K562 (cell line): ENCODE results near the gene CAMSAP2. TPM values are rescaled to one million over a fixed set of nuclear protein-coding genes. Genes with fewer than 3 reads are reported as not detected.

Experiments used
- ATAC-seq: fragments of 200-7000 bp; cut with Tn5 transposase; 3 replicates; pipeline ENCODE4 v1.9.1; 2020; ENCODE audit warnings: moderate library complexity
- BruUV-seq: library from RNA; stranded (reverse); fragments of 400-500 nt; replicated peaks from 2 replicates; lab custom pipeline; 2021; lab: Mats Ljungman, UMichigan
- CTCF ChIA-PET: fragments of 300-600 bp; formaldehyde crosslinking; extraction: SDS; loops from one replicate; lab custom pipeline; 2021; ENCODE audit warnings: low intra/inter-chr PET ratio; lab: Yijun Ruan, JAX
- POLR2A ChIA-PET: fragments of 300-600, 350-650 bp; sonication (Branson Sonifier 250); formaldehyde crosslinking; extraction: SDS; loops from one replicate; lab custom pipeline; 2021; ENCODE audit warnings: antibody characterized with exemption, inconsistent platforms; lab: Yijun Ruan, JAX
- DNase-seq, 4 experiments: peaks; one replicate each; pipeline versions ENCODE4 v3.0.0 to v3.0.0-alpha.2; 2011 to 2018; ENCODE audit warnings: low spot score in 3 of 4, mixed read lengths in 3 of 4; ENCODE audit errors: extremely low read depth in 1 of 4
- FAIRE-seq: peaks from 2 replicates; lab custom pipeline; 2011; peaks lifted over from hg19 to GRCh38; lab: Jason Lieb, UNC
- H2AFZ ChIP-seq: 2 replicates; pipeline ENCODE4 v1.6.0; 2011; ENCODE audit warnings: low read depth, low read length, control low read depth, inconsistent platforms
- H3K27ac ChIP-seq: fragments of 200-600 bp; 3 replicates; pipeline ENCODE4 v1.8.0; 2011; ENCODE audit warnings: low read depth, mild to moderate bottlenecking, control low read depth, inconsistent platforms, low read length, moderate library complexity, mixed read lengths; ENCODE audit errors: extremely low read depth
- H3K27me3 ChIP-seq, 2 experiments: fragments of 300-600 bp in 1 of 2; 2 replicates in 1 of 2; 3 replicates in 1 of 2; pipeline versions ENCODE4 v1.6.0 to v1.8.0; 2011; ENCODE audit warnings: inconsistent platforms in 2 of 2, low read length in 2 of 2, mild to moderate bottlenecking in 1 of 2, mixed read lengths in 1 of 2, moderate library complexity in 1 of 2; ENCODE audit not compliant: control insufficient read depth in 2 of 2, insufficient read depth in 2 of 2
- H3K36me3 ChIP-seq: fragments of 300-600 bp; 3 replicates; pipeline ENCODE4 v1.8.0; 2011; ENCODE audit warnings: mild to moderate bottlenecking, low read length, inconsistent platforms; ENCODE audit not compliant: control insufficient read depth, insufficient read depth
- H3K4me1 ChIP-seq, 2 experiments: fragments of 200-600 bp in 1 of 2; replicated peaks in 1 of 2; 2 replicates in 1 of 2; 3 replicates in 1 of 2; pipeline versions ENCODE4 v1.5.1 to v1.8.0; 2011; ENCODE audit warnings: inconsistent platforms in 2 of 2, low read length in 2 of 2, mild to moderate bottlenecking in 1 of 2, mixed read lengths in 1 of 2, moderate library complexity in 1 of 2; ENCODE audit not compliant: control insufficient read depth in 2 of 2, insufficient read depth in 2 of 2
- H3K4me2 ChIP-seq: 2 replicates; pipeline ENCODE4 v1.6.1; 2011; ENCODE audit warnings: low read length, control low read depth, inconsistent platforms, mixed read lengths; ENCODE audit not compliant: insufficient read depth
- H3K4me3 ChIP-seq: fragments of 200-600 bp; sonication (generic), shearing (Covaris generic); 2 replicates; pipeline ENCODE4 v1.5.1; 2016; ENCODE audit warnings: control low read depth, inconsistent platforms
- H3K79me2 ChIP-seq: fragments of 200-600 bp; 3 replicates; pipeline ENCODE4 v1.8.0; 2011; ENCODE audit warnings: low read length, inconsistent platforms; ENCODE audit not compliant: control insufficient read depth, insufficient read depth
- H3K9ac ChIP-seq, 2 experiments: 2 replicates each; pipeline versions ENCODE4 v1.6.0 to v1.6.1; 2011; ENCODE audit warnings: low read depth in 2 of 2, low read length in 2 of 2, control low read depth in 1 of 2, inconsistent platforms in 1 of 2, mild to moderate bottlenecking in 1 of 2, mixed read lengths in 1 of 2; ENCODE audit not compliant: insufficient read depth in 1 of 2
- H3K9me1 ChIP-seq: one replicate; pipeline ENCODE4 v1.6.0; 2011; ENCODE audit warnings: inconsistent platforms, mild to moderate bottlenecking, low read length, moderate library complexity; ENCODE audit not compliant: control insufficient read depth, insufficient read depth
- H3K9me3 ChIP-seq: replicated peaks from 2 replicates; pipeline ENCODE4 v1.5.1; 2011; ENCODE audit warnings: low read depth, low read length, inconsistent platforms; ENCODE audit not compliant: control insufficient read depth, insufficient read depth
- H4K20me1 ChIP-seq: replicated peaks from 2 replicates; pipeline ENCODE4 v1.6.1; 2011; ENCODE audit warnings: low read length, inconsistent platforms, mixed read lengths; ENCODE audit not compliant: control insufficient read depth, insufficient read depth
- E2F4 ChIP-seq: sonication (generic); formaldehyde crosslinking; IDR thresholded peaks from 2 replicates; pipeline ENCODE4 v1.8.0; 2022; ENCODE audit warnings: mild to moderate bottlenecking, low read depth, missing genetic modification reagents
- RBM39 ChIP-seq: fragments of 200-400 bp; formaldehyde crosslinking; optimal IDR thresholded peaks from 2 replicates; pipeline ENCODE3; 2018; ENCODE audit warnings: low read depth, low read length
- RFX1 ChIP-seq: fragments of 450-650 bp; IDR thresholded peaks from 2 replicates; pipeline ENCODE4 v1.6.1; 2016; ENCODE audit warnings: mild to moderate bottlenecking, moderate library complexity
- STAT5B ChIP-seq: fragments of 250-450 bp; sonication (Bioruptor Pico); IDR thresholded peaks from 2 replicates; pipeline ENCODE4 v1.8.0; 2021; ENCODE audit warnings: mild to moderate bottlenecking, inconsistent platforms
- ZNF318 ChIP-seq, 2 experiments: fragments of 450-650 bp; IDR thresholded peaks; 2 replicates each; pipeline ENCODE4 v1.6.1; 2016; ENCODE audit warnings: mild to moderate bottlenecking in 2 of 2, borderline replicate concordance in 1 of 2, low read depth in 1 of 2, moderate library complexity in 1 of 2
- WGBS: fragments of 100-300 bp; shearing (Covaris generic); methylation state at CpG from one replicate; pipeline ENCODE4 v1.1.6; 2016; ENCODE audit warnings: low coverage, mixed read lengths; ENCODE audit not compliant: insufficient coverage; ENCODE audit errors: missing lambda C conversion rate; 5-methylcytosine and 5-hydroxymethylcytosine counted together
- in situ Hi-C: fragments of 300-500 bp; cut with MboI; formaldehyde crosslinking; loops from 4 replicates; pipeline ENCODE4 v1.15.0; 2018; ENCODE audit warnings: inconsistent platforms, mixed read lengths
- intact Hi-C: fragments of 100-400 bp; cut with micrococcal nuclease; formaldehyde crosslinking; loops from 2 replicates; pipeline ENCODE4 v1.14.2; 2022
- polyA plus RNA-seq, 8 experiments: library from polyadenylated mRNA; depleted of rRNA in 4 of 8; stranded (reverse) in 5 of 8; unstranded in 3 of 8; fragments of >200 nt; fragmentation: Nextera tagmentation in 2 of 8; fragmentation: Illumina TruSeq in 1 of 8; extraction: Ambion mirVana in 2 of 8; extraction: Trizol in 1 of 8; gene quantifications; 2 replicates each; pipeline versions ENCODE4 v1.2.1 to v1.2.3, GENCODE V29; 2011 to 2014; ENCODE audit warnings: inconsistent platforms in 1 of 8, missing spikeins in 1 of 8
- total RNA-seq, 7 experiments: library from RNA; depleted of rRNA in 6 of 7; stranded (reverse); fragments of >200 nt in 6 of 7; fragmentation: Illumina TruSeq in 2 of 7; extraction: Trizol in 2 of 7; gene quantifications; 2 replicates each; pipeline versions ENCODE4 v1.2.1 to v1.2.3, GENCODE V29; 2011 to 2021; ENCODE audit warnings: low replicate concordance in 1 of 7

The CAMSAP2 gene
- total and polyA plus RNA-seq, 9 of the 15 experiments (the other 6 are each of a cell fraction or from before 2014, with no cell fraction given), result 1.4 to 7.5 (median 2.7) TPM

- no TSS peak for BruUV-seq
- Histone ChIP-seq H3K9me3 (no peaks in the 10 kb centered on the region), H3K4me1 (no peaks in the 10 kb centered on the region), H4K20me1 (no peaks in the 10 kb centered on the region), H2AFZ (no peak overlapping the region), H3K4me2 (no peak overlapping the region), H3K27me3 (no peaks in the 10 kb centered on the region), H3K79me2 (no peaks in the 10 kb centered on the region), H3K27ac (no peak overlapping the region; the same call in 2 of the 3 replicates), H3K36me3 (no peaks in the 10 kb centered on the region), H3K9ac (no peak overlapping the region), H3K4me3 (no peak overlapping the region), H3K9me1 (no peaks in the 10 kb centered on the region)
- in situ Hi-C loops (no loop called here), intact Hi-C loops (no loop called here)
- 65% methylated on average over 1 of the region's 1 CpG for WGBS
- ChIA-PET CTCF (no interaction called here), POLR2A (interaction anchor here (1.2 kb wide), 1 partner anchor 13 kb away, joined by 3 read pairs; no protein-coding TSS in a partner anchor)
- no peak for FAIRE-seq
- no peak for DNase-seq
- no peak for TF ChIP-seq E2F4 (CRISPR knock-in tag)
- TF ChIP-seq STAT5B (CRISPR knock-in tag), result no peak
- no peak for ATAC-seq
These were observed 55.9 kb downstream of the CAMSAP2 start for GRCh38 chr1:200794506-200795065.

GRCh38 chr1:200795156-200795555 is 56.5 kb downstream of the CAMSAP2 start:
- BruUV-seq, result no TSS peak
- WGBS, result 5% methylated on average over 1 of the region's 1 CpG
- Histone ChIP-seq H3K27me3 (no peaks in the 10 kb centered on the region), H3K36me3 (no peaks in the 10 kb centered on the region), H4K20me1 (no peaks in the 10 kb centered on the region), H3K9ac (no peak overlapping the region), H3K27ac (no peak overlapping the region), H3K4me2 (no peak overlapping the region), H3K9me3 (no peaks in the 10 kb centered on the region), H2AFZ (no peak overlapping the region), H3K4me1 (no peaks in the 10 kb centered on the region), H3K79me2 (no peaks in the 10 kb centered on the region), H3K4me3 (no peak overlapping the region), H3K9me1 (no peaks in the 10 kb centered on the region)
- FAIRE-seq, result no peak
- POLR2A ChIA-PET, result interaction anchor here (0.6 to 1.4 kb wide), 2 partner anchors 9 to 286 kb away, joined by 3 to 5 read pairs; no protein-coding TSS in a partner anchor
- CTCF ChIA-PET, result no interaction called here
- DNase-seq, result no peak
- no peak for ATAC-seq
- in situ Hi-C loops (no loop called here), intact Hi-C loops (no loop called here)
- no peak for TF ChIP-seq RFX1
- no peak for TF ChIP-seq RBM39
- TF ChIP-seq ZNF318 (IDR thresholded peaks at IDR 0.05; ENCODE audit: borderline replicate concordance in 1 of 2, low read depth in 1 of 2), result no peak
